ENCODE measurements around the gene BATF. TPM values are rescaled to one million over a fixed set of nuclear protein-coding genes. Genes with fewer than 3 reads are reported as not detected.

BATF gene
- total and polyA plus RNA-seq, 2 of the 8 experiments (the other 6 are each of a cell fraction or from before 2014, with no cell fraction given): not detected

- Histone ChIP-seq H3K23ac (ENCODE audit: insufficient read length) (no peak overlapping the region), H3K79me2 (ENCODE audit: control insufficient read depth in 1 of 2, insufficient read depth in 2 of 2, low read length in 2 of 2) (no peaks in the 10 kb centered on the region), H3K9me3 (ENCODE audit: insufficient read depth in 2 of 2, low read depth in 1 of 2, low read length in 1 of 2) (no peaks in the 10 kb centered on the region), H3K4me3 (ENCODE audit: extremely low read depth in 1 of 4, insufficient read depth in 2 of 4, low read depth in 3 of 4, low read length in 4 of 4) (no peak overlapping the region), H2BK5ac (ENCODE audit: low read depth, low read length) (no peak overlapping the region), H3K14ac (ENCODE audit: insufficient read length) (no peak overlapping the region), H2BK15ac (ENCODE audit: low read length) (no peak overlapping the region), H3K27me3 (replicated peaks in 1 of 4; ENCODE audit: control insufficient read depth in 3 of 4, extremely low read depth in 1 of 4, insufficient read depth in 3 of 4, low read length in 3 of 4) (peaks cover 0 to 2% (median 0%) of the 10 kb centered on the region in 4 experiments; a peak in 1 of 7 replicates), H3K79me1 (ENCODE audit: low read depth, low read length) (no peaks in the 10 kb centered on the region; the same call in 1 of the 2 replicates), H2AK5ac (ENCODE audit: low read depth, low read length) (no peak overlapping the region), H3K36me3 (ENCODE audit: control insufficient read depth in 2 of 4, insufficient read depth in 4 of 4, low read length in 3 of 4) (no peaks in the 10 kb centered on the region), H3K4me1 (replicated peaks in 1 of 4; ENCODE audit: control insufficient read depth in 3 of 4, insufficient read depth in 4 of 4, low read length in 3 of 4) (0 out of 7 replicates have a peak, but pooled peaks cover 0 to 5% (median 0%) of the 10 kb centered on the region in 4 experiments), H3K27ac (ENCODE audit: low read depth, low read length) (no peak overlapping the region), H2BK12ac (ENCODE audit: low read depth, low read length) (no peak overlapping the region), H4K8ac (ENCODE audit: extremely low read depth, insufficient read depth, low read length) (no peak overlapping the region), H3K18ac (ENCODE audit: extremely low read depth, low read length) (no peak overlapping the region), H2BK20ac (ENCODE audit: low read length) (no peak overlapping the region), H3K4ac (replicated peaks; ENCODE audit: insufficient read length, low read depth, low read length) (no peak overlapping the region), H2AFZ (ENCODE audit: low read length) (no peak overlapping the region), H2BK120ac (replicated peaks; ENCODE audit: low read depth, low read length) (no peak overlapping the region), H3K4me2 (ENCODE audit: insufficient read depth in 1 of 2, low read depth in 2 of 2, low read length in 2 of 2) (no peak overlapping the region), H3K56ac (replicated peaks; ENCODE audit: insufficient read length, low read depth, low read length) (no peak overlapping the region), H3K9ac (replicated peaks in 1 of 4; ENCODE audit: extremely low read depth in 1 of 4, low read depth in 3 of 4, low read length in 3 of 4) (no peak overlapping the region), H4K5ac (ENCODE audit: insufficient read length, low read depth, low read length) (no peak overlapping the region), H3K23me2 (ENCODE audit: low read depth, low read length) (peaks cover 3% of the 10 kb centered on the region; the same call in 1 of the 2 replicates), H4K91ac (replicated peaks; ENCODE audit: insufficient read length, low read length) (no peak overlapping the region), H4K20me1 (replicated peaks in 1 of 2; ENCODE audit: control insufficient read depth in 1 of 2, insufficient read depth in 2 of 2, low read length in 2 of 2) (no peaks in the 10 kb centered on the region)
- 86% methylated on average over 8 of the region's 8 CpGs; no CpG with 5 or more reads in 1 of the 2 experiments for WGBS, 2 experiments (ENCODE audit: extremely low coverage in 1 of 2, insufficient coverage in 1 of 2, insufficient read length in 1 of 2, insufficient replicate concordance in 2 of 2, low coverage in 1 of 2, low lambda C conversion rate in 2 of 2, missing lambda C conversion rate in 1 of 2)
- CTCF ChIA-PET (ENCODE audit: partially characterized antibody): interaction anchor here (0.9 to 19.5 kb wide), 4 partner anchors 11 to 478 kb away, joined by 3 to 348 read pairs (median 4); partner anchors contain the start of genes ERG28 and TTLL5
- POLR2A ChIA-PET (ENCODE audit: partially characterized antibody): no interaction called here
- DNase-seq (ENCODE audit: low read depth in 1 of 2, low spot score in 2 of 2): no peak
- no peak for FAIRE-seq
- TF ChIP-seq RBBP5 (IDR thresholded peaks at IDR 0.05; ENCODE audit: borderline replicate concordance, low read depth, low read length): no peak
- TF ChIP-seq NANOG (IDR thresholded peaks at IDR 0.05; ENCODE audit: insufficient read depth, low read depth, low read length, poor library complexity, severe bottlenecking): no peak
- no peak for TF ChIP-seq RXRA (IDR thresholded peaks at IDR 0.05; ENCODE audit: insufficient read depth, low read depth, low read length)
- TF ChIP-seq SP4 (IDR thresholded peaks at IDR 0.05; ENCODE audit: low read length): no peak
- TF ChIP-seq, protein P1, sequence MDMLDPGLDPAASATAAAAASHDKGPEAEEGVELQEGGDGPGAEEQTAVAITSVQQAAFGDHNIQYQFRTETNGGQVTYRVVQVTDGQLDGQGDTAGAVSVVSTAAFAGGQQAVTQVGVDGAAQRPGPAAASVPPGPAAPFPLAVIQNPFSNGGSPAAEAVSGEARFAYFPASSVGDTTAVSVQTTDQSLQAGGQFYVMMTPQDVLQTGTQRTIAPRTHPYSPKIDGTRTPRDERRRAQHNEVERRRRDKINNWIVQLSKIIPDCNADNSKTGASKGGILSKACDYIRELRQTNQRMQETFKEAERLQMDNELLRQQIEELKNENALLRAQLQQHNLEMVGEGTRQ (IDR thresholded peaks at IDR 0.05; ENCODE audit: low read length): no peak
- TF ChIP-seq BCL11A (IDR thresholded peaks at IDR 0.05; ENCODE audit: low read depth in 2 of 2, low read length in 2 of 2): no peak
- TF ChIP-seq SIN3A (conservative IDR thresholded peaks at IDR 0.05 in 1 of 2, IDR thresholded peaks at IDR 0.05 in 1 of 2; ENCODE audit: low read depth in 1 of 2, low read length in 2 of 2): no peak
- no peak for TF ChIP-seq KDM5A (IDR thresholded peaks at IDR 0.05; ENCODE audit: low read length)
- TF ChIP-seq CHD2 (IDR thresholded peaks at IDR 0.05; ENCODE audit: low read length): no peak
- no peak for TF ChIP-seq HDAC6 (IDR thresholded peaks at IDR 0.05; ENCODE audit: low read depth, low read length)
- TF ChIP-seq HDAC2 (IDR thresholded peaks at IDR 0.05; ENCODE audit: borderline replicate concordance in 1 of 2, low read depth in 2 of 2, low read length in 2 of 2): no peak
- no peak for TF ChIP-seq POLR2A (IDR thresholded peaks at IDR 0.05; ENCODE audit: control extremely low read depth in 1 of 2, low read depth in 2 of 2, low read length in 2 of 2)
- no peak for TF ChIP-seq KDM1A (IDR thresholded peaks at IDR 0.05; ENCODE audit: borderline replicate concordance, low read length)
Observed at GRCh38 chr14:75566752-75567151, 44.5 kb downstream of the BATF start.

Measured in H1 (cell line).